ENCODE data around the gene SLC2A8. TPM values are rescaled to one million over a fixed set of nuclear protein-coding genes. Genes with fewer than 3 reads are reported as not detected.
A peak's percentile ranks its signal among the peaks of the same experiment; 100 is the strongest.

SLC2A8 gene
- total RNA-seq, 2 experiments from 2014 or later = 1.6 to 2.1 TPM

DNA sequence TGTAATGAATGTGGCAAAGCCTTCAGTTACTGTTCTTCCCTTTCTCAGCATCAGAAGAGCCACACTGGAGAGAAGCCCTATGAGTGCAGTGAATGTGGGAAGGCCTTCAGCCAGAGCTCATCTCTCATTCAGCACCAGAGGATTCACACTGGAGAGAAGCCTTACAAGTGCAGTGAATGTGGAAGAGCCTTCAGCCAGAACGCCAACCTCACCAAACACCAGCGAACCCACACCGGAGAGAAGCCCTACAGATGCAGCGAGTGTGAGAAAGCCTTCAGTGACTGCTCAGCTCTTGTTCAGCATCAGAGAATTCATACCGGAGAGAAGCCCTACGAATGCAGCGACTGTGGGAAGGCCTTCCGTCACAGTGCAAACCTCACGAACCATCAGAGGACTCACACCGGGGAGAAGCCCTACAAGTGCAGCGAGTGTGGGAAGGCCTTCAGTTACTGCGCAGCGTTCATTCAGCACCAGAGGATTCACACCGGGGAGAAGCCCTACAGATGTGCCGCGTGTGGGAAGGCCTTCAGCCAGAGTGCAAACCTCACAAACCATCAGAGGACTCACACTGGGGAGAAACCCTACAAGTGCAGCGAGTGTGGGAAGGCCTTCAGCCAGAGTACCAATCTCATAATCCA is 47.4 kb downstream of the SLC2A8 start:
- Mint-ChIP-seq H3K9me3 (peaks cover 14% of the 10 kb centered on the region), H3K36me3 (ENCODE audit: low read depth) (peaks cover 86% of the 10 kb centered on the region), H3K4me1 (ENCODE audit: low read depth) (peaks cover 28% of the 10 kb centered on the region), H3K27ac (peak overlapping the region; percentile 14), H3K4me3 (no peak overlapping the region), H3K27me3 (no peaks in the 10 kb centered on the region)
- no peak for ATAC-seq
- ChIA-PET CTCF (no interaction called here), POLR2A (interaction anchor here (0.6 to 1.9 kb wide), 10 partner anchors 8 to 335 kb away, joined by 3 to 10 read pairs (median 4); partner anchors contain the start of gene ZNF79)
- intact Hi-C loops (cut with micrococcal nuclease) = no loop called here
- DNase-seq = no peak
- TF ChIP-seq, protein P1, sequence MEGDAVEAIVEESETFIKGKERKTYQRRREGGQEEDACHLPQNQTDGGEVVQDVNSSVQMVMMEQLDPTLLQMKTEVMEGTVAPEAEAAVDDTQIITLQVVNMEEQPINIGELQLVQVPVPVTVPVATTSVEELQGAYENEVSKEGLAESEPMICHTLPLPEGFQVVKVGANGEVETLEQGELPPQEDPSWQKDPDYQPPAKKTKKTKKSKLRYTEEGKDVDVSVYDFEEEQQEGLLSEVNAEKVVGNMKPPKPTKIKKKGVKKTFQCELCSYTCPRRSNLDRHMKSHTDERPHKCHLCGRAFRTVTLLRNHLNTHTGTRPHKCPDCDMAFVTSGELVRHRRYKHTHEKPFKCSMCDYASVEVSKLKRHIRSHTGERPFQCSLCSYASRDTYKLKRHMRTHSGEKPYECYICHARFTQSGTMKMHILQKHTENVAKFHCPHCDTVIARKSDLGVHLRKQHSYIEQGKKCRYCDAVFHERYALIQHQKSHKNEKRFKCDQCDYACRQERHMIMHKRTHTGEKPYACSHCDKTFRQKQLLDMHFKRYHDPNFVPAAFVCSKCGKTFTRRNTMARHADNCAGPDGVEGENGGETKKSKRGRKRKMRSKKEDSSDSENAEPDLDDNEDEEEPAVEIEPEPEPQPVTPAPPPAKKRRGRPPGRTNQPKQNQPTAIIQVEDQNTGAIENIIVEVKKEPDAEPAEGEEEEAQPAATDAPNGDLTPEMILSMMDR (IDR thresholded peaks at IDR 0.05) = no peak

DNA sequence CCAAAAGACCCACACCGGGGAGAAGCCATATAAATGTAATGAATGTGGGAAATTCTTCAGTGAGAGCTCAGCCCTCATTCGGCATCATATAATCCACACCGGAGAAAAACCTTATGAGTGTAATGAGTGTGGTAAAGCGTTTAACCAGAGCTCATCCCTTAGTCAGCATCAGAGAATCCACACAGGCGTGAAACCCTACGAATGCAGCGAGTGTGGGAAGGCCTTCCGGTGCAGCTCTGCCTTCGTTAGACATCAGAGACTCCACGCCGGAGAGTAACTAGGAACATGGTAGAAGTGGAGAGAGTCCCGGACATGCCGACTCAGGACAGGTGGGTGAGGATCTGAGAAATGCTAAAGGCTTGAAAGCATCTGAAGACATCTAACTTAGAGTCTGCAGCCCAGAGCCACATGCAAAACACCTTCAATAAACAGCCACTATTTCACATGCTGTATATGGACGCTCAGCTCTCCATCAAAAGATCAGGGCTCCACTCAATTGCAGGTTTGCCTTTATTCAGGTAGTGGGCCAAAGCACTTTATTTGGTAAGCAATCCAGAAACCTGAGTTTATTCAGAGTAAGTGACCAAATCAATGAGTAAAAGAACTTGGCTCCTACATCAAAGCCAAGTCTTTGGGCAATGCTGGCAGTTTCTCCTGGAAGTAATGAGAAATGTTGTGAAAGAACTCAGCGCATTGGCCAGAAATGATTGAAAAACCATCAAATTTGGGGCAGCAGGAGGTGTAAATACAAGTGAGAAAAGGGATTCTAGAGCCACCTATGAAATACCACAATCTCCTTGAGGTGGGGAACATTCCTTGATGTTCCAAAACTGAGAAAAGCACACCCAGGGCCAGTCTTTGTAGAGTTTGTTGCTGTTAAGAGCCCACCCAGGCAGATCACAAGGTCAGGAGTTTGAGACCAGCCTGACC is 48.2 kb downstream of the SLC2A8 start:
- intact Hi-C loops (cut with micrococcal nuclease) = no loop called here
- TF ChIP-seq, protein P1 (IDR thresholded peaks at IDR 0.05) = no peak
- peaks cover 88% of the 10 kb centered on the region for H3K36me3 Mint-ChIP-seq (ENCODE audit: low read depth)
- ChIA-PET CTCF (no interaction called here), POLR2A (interaction anchor here (0.6 to 1.9 kb wide), 11 partner anchors 9 to 334 kb away, joined by 3 to 10 read pairs (median 4); partner anchors contain the start of gene ZNF79)
- no peaks in the 10 kb centered on the region for H3K27me3 Mint-ChIP-seq
- DNase-seq (no peak), ATAC-seq (no peak)
- H3K27ac Mint-ChIP-seq = peak overlapping the region; percentile 72
- no peak overlapping the region for H3K4me3 Mint-ChIP-seq
- H3K9me3 Mint-ChIP-seq = peaks cover 14% of the 10 kb centered on the region
- peaks cover 34% of the 10 kb centered on the region for H3K4me1 Mint-ChIP-seq (ENCODE audit: low read depth)

DNA sequence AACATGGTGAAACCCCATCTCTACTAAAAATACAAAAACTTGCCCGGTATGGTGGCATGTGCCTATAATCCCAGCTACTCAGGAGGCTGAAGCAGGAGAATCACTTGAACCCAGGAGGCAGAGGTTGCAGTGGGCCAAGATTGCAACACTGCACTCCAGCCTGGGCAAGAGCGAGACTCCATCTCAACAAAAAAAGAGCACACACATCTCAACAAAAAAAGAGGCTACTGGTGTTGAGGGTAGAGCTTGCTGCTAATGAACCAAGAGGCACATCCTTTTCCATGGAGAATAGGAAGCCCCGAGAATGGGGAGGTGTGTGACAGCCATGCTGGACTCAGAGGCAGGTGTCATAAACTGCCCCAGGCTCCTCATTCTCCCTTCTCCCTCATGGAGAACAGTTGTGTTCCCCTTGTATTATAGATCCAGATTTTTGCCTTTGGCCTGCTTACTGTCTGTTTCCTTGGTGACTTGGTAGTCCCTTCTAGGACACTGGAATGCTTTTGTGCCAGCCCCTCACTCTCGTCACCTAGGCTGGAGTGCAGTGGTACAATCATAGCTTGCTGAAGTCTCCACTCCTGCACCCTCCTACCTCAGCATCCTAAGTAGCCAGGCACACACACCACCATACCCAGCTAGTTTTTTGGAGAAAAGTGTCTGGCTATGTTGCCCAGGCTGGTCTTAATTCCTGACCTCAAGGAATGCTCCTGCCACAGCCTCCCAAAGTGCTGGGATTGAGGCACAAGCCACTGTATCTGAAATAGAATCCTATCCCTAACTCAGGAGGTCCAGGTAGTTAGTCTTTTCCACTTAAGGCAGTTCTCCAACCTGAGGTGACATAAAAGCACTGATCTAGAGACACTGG is 49.1 kb downstream of the SLC2A8 start:
- peaks cover 36% of the 10 kb centered on the region for H3K4me1 Mint-ChIP-seq (ENCODE audit: low read depth)
- ChIA-PET CTCF (interaction anchor here (0.5 kb wide), 1 partner anchor 154 kb away, joined by 3 read pairs; no protein-coding TSS in a partner anchor), POLR2A (interaction anchor here (0.6 to 2.5 kb wide), 10 partner anchors 8 to 255 kb away, joined by 3 to 19 read pairs (median 4); partner anchors contain the start of gene ZNF79)
- ATAC-seq (no peak), DNase-seq (no peak)
- H3K4me3 Mint-ChIP-seq = peak overlapping the region; percentile 7
- peaks cover 88% of the 10 kb centered on the region for H3K36me3 Mint-ChIP-seq (ENCODE audit: low read depth)
- TF ChIP-seq, protein P1 (IDR thresholded peaks at IDR 0.05) = no peak
- H3K9me3 Mint-ChIP-seq = peaks cover 14% of the 10 kb centered on the region
- H3K27ac Mint-ChIP-seq = peak overlapping the region; percentile 72
- H3K27me3 Mint-ChIP-seq = no peaks in the 10 kb centered on the region
- intact Hi-C loops (cut with micrococcal nuclease) = no loop called here

DNA sequence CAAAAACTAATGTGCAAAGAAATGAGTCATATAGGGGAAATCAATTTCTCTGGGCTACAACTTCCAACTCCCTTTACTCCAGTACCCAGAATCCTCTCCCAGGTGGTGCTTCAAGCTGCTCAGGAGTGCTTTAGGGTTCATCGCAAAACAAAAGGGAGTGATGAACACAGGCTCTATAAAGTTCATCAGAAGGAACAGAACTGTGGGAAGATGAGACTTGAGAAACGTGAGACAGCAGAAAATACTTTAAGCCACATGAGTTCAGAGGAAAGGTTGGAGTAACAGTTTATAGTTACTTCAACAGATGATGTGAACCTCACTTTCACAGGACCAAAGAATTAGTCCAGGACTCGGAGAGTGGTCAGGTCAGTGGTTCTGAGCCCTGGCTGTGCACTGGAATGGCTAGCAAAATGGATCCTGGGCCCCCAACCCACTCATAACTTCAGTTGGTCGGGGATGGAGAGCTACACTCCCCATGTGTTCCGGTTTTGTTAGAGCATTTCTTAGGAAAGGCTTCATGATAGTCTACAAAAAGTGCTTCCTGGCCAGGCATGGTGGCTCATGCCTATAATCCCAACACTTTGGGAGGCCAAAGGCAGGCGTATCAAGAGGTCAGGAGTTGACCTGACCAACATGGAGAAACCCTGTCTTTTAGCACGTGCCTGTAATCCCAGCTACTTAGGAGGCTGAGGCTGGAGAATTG is 49.9 kb downstream of the SLC2A8 start:
- H3K36me3 Mint-ChIP-seq (ENCODE audit: low read depth) = peaks cover 85% of the 10 kb centered on the region
- no peak for DNase-seq
- intact Hi-C loops (cut with micrococcal nuclease) = no loop called here
- H3K4me1 Mint-ChIP-seq (ENCODE audit: low read depth) = peaks cover 36% of the 10 kb centered on the region
- H3K27ac Mint-ChIP-seq = peak overlapping the region; percentile 94
- POLR2A ChIA-PET = interaction anchor here (0.6 to 2.5 kb wide), 11 partner anchors 8 to 269 kb away, joined by 3 to 19 read pairs (median 5); partner anchors contain the start of genes PTRH1, TTC16 and ZNF79
- ATAC-seq = no peak
- H3K4me3 Mint-ChIP-seq = peak overlapping the region; percentile 7
- H3K9me3 Mint-ChIP-seq = peaks cover 14% of the 10 kb centered on the region
- no peaks in the 10 kb centered on the region for H3K27me3 Mint-ChIP-seq
- TF ChIP-seq, protein P1 (IDR thresholded peaks at IDR 0.05) = no peak
- CTCF ChIA-PET = no interaction called here

Measured in activated CD8-positive, alpha-beta T cell treated with anti-CD3 and anti-CD28 coated beads for 36 hours (primary cell).